GM21381 (cell line): Measurements from ENCODE around the gene UBE2H.
"Not testable (repeated sequence)": the region's sequence is repeated elsewhere in the genome, so short reads cannot be mapped to it uniquely, and the experiment has no call there.

Experiments used
- ATAC-seq: cut with Tn5 transposase; IDR thresholded peaks from one replicate; pipeline ENCODE4 v1.9.1; 2021; ENCODE audit warnings: mild to moderate bottlenecking, moderate library complexity; ENCODE audit not compliant: unreplicated experiment

UBE2H gene

DNA sequence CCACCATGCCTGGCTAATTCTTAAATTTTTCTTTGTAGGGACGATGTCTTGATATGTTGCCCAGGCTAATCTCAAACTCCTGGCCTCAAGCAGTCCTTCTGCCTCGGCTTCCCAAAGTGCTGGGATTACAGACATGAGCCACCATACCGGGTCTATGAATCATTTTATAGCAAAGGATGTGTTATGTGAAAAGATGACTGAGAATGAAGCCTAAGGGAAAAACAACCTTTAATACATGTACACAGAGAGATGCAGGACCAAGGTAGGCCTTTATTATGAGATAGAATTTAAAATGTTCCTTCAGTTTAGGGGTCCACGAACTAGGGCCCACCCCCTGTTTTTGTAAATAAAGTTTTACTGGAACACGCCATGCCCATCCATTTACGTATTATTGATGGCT lies 41.0 kb downstream of the UBE2H start:
- ATAC-seq: no peak

- ATAC-seq: no peak
Measured at GRCh38 chr7:129909669-129910068, 43.1 kb downstream of the UBE2H start.

- ATAC-seq: no peak
Measured at GRCh38 chr7:129908181-129908580, 44.6 kb downstream of the UBE2H start.

DNA sequence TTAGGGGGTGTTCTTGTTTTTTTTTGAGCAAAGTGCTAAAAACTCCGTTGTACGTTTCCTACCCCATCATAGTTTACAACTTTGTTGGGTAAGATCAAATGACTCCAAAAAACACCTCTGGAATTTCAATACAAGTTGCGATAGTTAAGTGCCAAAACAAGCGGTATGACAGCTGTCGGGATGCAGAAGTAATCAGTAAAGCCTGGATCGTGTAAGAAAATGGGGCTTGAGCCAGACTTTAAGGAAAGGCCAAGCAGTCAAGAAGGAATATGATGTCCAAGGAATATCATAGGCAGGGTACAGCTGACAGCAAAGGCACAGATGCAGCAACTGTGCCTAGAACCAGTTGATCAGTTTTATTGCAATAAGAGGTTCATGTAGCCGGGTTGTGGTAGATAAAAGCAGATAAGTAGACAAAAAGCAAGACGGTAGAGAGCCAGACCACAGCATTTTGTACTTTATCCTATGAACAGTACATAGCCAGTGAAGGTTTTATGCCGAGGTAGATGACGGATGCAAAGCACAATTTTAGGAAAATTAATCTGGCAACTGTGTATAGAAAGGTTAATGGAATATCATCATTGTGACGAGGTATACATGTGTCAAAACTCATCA lies 45.5 kb downstream of the UBE2H start:
- no peak for ATAC-seq

DNA sequence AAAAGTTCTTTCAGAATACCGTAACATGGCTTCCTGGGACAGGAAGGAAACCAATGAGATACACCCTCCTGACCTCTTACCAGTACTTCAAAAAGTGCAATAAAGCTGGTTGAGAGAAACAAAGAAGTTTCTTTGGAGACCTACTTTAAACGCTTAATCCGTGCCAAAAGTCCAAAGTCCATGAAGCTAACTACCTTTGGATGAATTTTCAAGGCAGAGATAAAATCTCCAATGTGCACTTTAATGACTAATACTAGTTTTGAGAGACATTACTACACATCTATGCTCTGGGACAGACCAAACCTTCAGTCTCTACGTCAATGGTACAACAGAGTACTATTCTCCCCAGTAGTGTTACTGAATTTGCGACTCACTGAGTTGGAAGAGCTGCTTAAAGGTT lies 46.1 kb downstream of the UBE2H start:
- no peak for ATAC-seq

GRCh38 chr7:129903935-129904334 lies 48.8 kb downstream of the UBE2H start:
- peak; percentile 80 for ATAC-seq

GRCh38 chr7:129902788-129903422 lies 49.9 kb downstream of the UBE2H start:
- ATAC-seq: no peak

- no peak for ATAC-seq
Measured at GRCh38 chr7:129898502-129899160, 54.1 kb downstream of the UBE2H start.

- no peak for ATAC-seq
Measured at GRCh38 chr7:129898007-129898406, 54.8 kb downstream of the UBE2H start.

DNA sequence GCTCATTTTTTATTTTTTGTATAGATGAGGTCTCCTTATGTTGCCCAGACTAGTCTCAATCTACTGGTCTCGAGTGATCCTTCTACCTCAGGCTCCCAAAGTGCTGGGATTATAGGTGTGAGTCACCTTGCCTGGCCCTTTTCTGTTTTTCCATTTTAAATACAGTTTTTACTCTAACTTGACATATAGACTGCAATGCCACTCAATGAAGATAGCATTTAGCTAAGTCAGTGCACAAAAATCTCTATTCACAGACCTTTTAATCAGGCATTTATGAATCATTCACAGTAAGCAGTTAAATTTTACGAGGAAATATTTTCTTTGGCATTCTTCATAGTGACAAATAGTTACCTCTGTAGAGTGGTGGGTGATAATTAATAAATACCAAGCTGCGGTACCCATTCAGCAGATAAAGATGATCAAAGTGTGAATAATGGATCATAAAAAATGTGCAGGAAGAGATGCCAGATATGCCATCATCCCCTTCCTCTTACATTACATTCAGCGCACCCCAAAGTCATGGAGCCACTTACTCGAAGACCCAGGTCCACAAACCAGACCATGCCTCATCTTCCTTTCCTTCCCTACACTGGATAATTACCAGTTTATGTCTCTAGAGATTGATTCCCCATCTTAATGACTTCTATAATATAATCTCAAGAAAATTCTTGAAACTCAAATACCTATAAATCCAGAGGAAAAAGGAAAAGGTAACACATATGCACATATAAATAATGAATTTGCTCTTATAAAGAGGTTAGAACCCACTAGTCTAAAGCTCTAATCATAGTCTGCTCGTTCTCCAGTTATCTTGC lies 56.0 kb downstream of the UBE2H start:
- no peak for ATAC-seq

- not testable (repeated sequence) for ATAC-seq
Measured at GRCh38 chr7:129894184-129894583, 58.6 kb downstream of the UBE2H start.

GRCh38 chr7:129890090-129890489 lies 62.7 kb downstream of the UBE2H start:
- no peak for ATAC-seq

DNA sequence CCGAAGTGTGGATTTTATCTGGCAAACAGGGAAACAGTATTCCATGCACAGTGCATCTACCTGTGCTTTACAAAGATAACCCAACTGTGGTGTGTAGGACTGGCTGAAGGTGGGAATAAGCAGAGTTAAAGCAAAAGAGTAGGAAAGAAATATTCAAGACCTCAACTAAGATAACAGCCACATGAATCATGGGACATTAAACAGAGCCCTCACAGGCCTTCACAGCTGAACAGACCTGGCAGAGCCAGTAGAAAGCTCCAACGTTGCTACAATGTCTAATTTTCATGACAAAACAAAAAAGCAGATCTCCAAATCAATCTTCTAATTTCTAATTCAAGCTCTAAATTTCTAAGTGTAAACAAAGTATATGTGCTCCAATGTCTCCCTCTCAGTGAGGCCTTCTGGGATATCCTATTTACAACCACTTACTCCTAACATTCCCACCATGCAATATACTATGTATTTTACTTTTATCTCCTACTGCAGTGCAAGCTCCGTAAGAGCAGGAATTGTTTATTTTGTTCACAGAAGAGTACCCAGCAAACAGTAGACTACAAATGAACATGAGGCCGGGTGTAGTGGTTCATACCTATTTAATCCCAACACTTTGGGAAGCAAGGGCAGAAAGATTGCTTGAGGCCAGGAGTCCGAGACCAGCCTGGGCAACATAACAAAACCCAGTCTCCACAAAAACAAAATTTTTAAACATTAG lies 63.5 kb downstream of the UBE2H start:
- ATAC-seq: no peak

DNA sequence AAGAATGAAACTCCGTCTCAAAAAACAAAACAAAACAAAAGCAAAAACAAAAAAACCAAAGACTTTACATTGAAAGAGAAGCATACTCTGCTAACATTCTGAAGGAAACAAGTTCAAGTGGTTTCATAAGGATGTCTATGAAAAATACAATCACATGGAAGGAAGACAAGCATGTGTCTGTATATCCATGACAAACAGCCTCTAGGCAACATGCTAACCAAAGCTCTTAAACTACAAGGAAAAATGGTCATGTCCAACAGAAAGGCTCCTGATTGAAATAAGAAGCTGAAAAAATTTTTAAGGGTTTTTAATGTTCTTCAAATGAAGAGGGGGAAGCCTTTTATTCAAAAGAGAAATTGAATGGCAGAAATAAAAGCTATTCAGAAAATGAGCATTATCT lies 64.9 kb downstream of the UBE2H start:
- no peak for ATAC-seq

DNA sequence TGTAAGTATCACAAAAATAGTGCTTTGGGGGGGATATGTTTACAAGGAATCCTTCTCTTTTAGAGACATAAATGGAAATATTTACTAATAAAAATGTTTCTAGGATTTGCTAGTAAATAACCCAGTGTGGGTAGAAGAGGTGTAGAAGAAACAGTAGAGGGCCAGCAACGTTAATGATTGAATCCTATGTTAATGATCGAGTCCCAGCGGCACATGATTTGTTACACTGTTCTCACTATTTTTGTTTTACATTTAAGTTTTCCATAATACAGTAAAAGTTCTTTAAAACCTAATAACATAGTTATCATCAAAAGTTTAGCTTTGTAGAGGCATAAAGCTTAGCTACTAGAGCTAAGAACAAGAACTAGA lies 66.0 kb downstream of the UBE2H start:
- no peak for ATAC-seq

GRCh38 chr7:129886167-129886817 lies 66.5 kb downstream of the UBE2H start:
- ATAC-seq: no peak

DNA sequence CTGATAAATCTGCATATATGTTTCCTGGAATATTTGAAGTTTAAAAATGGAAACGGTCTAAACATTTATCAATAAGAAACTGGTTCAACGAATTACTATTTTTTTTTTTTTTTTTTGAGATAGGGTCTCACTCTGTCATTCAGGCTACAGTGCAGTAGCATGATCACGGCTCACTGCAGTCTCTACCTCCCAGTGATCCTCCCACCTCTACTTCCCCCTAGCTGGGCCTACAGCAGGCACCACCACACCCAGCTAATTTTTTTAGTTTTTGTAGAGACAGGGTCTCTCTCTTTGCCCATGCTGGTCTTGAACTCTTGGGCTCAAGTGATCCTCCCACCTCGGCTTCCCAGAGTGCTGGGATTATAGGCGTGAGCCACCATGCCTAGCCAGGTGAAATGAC lies 68.3 kb downstream of the UBE2H start:
- no peak for ATAC-seq

GRCh38 chr7:129883151-129883550 lies 69.6 kb downstream of the UBE2H start:
- ATAC-seq: no peak

DNA sequence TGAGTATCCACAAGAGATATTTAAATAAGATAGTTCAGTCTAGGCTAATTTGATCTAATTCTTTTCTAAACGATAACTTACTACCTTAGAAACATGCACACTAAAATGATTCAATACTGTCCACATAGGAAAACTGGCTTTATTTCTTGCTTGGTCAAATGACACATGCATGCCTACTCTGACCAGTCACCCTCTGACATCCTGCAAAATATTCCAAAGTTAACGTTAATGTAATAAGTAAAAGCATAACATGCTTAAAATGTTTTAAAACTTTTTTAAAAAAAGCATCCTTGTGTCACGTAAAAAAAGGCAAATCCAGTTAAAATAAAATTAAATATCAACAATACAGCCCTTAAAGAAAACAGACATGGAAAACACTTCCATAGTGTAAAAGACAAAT lies 70.2 kb downstream of the UBE2H start:
- ATAC-seq: no peak

- ATAC-seq: no peak
Measured at GRCh38 chr7:129877146-129877792, 75.5 kb downstream of the UBE2H start.
